HG03520 (cell line): ENCODE measurements around the gene ATP11A.

Source experiments
- ATAC-seq: cut with Tn5 transposase; IDR thresholded peaks from one replicate; pipeline ENCODE4 v1.9.1; 2021; ENCODE audit warnings: mild to moderate bottlenecking, moderate library complexity; ENCODE audit not compliant: unreplicated experiment

ATP11A gene

GRCh38 chr13:112771877-112772538, 82.2 kb downstream of the ATP11A start:
- ATAC-seq: no peak

GRCh38 chr13:112772539-112772909, 82.7 kb downstream of the ATP11A start:
- no peak for ATAC-seq

GRCh38 chr13:112772929-112773328, 83.1 kb downstream of the ATP11A start:
- no peak for ATAC-seq

GRCh38 chr13:112773601-112774447, 84.0 kb downstream of the ATP11A start:
- ATAC-seq: no peak

- ATAC-seq: no peak
Measured at GRCh38 chr13:112774448-112774792, 84.6 kb downstream of the ATP11A start.

GRCh38 chr13:112774829-112775565, 85.2 kb downstream of the ATP11A start:
- no peak for ATAC-seq

- no peak for ATAC-seq
Measured at GRCh38 chr13:112775791-112776279, 86.0 kb downstream of the ATP11A start.

- ATAC-seq: no peak
Measured at GRCh38 chr13:112776354-112776753, 86.5 kb downstream of the ATP11A start.

GRCh38 chr13:112776971-112777370, 87.1 kb downstream of the ATP11A start:
- ATAC-seq: no peak

- ATAC-seq: no peak
Measured at GRCh38 chr13:112777637-112778406, 88.0 kb downstream of the ATP11A start.

GRCh38 chr13:112779856-112780604, 90.2 kb downstream of the ATP11A start:
- ATAC-seq: no peak

GRCh38 chr13:112781287-112781686, 91.4 kb downstream of the ATP11A start:
- ATAC-seq: no peak

- no peak for ATAC-seq
Measured at GRCh38 chr13:112781881-112782361, 92.1 kb downstream of the ATP11A start.

- no peak for ATAC-seq
Measured at GRCh38 chr13:112782429-112783010, 92.7 kb downstream of the ATP11A start.

- no peak for ATAC-seq
Measured at GRCh38 chr13:112783135-112783977, 93.5 kb downstream of the ATP11A start.

GRCh38 chr13:112783978-112784371, 94.1 kb downstream of the ATP11A start:
- ATAC-seq: no peak

GRCh38 chr13:112784811-112785482, 95.1 kb downstream of the ATP11A start:
- ATAC-seq: no peak

- no peak for ATAC-seq
Measured at GRCh38 chr13:112785483-112785856, 95.6 kb downstream of the ATP11A start.
